Panc1 (cell line): Measurements from ENCODE around the gene APAF1.

Source experiments
- REST ChIP-seq, 2 experiments: IDR thresholded peaks; 2 replicates each; pipeline ENCODE4 v1.6.1; 2011 to 2012; ENCODE audit warnings: low read depth in 2 of 2, control low read depth in 1 of 2, low read length in 1 of 2, mild to moderate bottlenecking in 1 of 2, moderate library complexity in 1 of 2; ENCODE audit not compliant: insufficient read depth in 1 of 2
- SIN3A ChIP-seq: IDR thresholded peaks from 2 replicates; pipeline ENCODE4 v1.6.1; 2012; ENCODE audit warnings: low read depth, mild to moderate bottlenecking, low read length, moderate library complexity, borderline replicate concordance; ENCODE audit not compliant: insufficient read depth
- TCF7L2 ChIP-seq: IDR thresholded peaks from 2 replicates; pipeline ENCODE4 v1.6.1; 2011; ENCODE audit warnings: mild to moderate bottlenecking, low read depth, low read length, inconsistent platforms
- TF ChIP-seq, protein P1 (sequence below): fragments of 450-650 bp; IDR thresholded peaks from 2 replicates; pipeline ENCODE4 v1.5.1; 2017; ENCODE audit warnings: mild to moderate bottlenecking

- TF ChIP-seq, protein P1, sequence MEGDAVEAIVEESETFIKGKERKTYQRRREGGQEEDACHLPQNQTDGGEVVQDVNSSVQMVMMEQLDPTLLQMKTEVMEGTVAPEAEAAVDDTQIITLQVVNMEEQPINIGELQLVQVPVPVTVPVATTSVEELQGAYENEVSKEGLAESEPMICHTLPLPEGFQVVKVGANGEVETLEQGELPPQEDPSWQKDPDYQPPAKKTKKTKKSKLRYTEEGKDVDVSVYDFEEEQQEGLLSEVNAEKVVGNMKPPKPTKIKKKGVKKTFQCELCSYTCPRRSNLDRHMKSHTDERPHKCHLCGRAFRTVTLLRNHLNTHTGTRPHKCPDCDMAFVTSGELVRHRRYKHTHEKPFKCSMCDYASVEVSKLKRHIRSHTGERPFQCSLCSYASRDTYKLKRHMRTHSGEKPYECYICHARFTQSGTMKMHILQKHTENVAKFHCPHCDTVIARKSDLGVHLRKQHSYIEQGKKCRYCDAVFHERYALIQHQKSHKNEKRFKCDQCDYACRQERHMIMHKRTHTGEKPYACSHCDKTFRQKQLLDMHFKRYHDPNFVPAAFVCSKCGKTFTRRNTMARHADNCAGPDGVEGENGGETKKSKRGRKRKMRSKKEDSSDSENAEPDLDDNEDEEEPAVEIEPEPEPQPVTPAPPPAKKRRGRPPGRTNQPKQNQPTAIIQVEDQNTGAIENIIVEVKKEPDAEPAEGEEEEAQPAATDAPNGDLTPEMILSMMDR, result no peak
- TF ChIP-seq REST (IDR thresholded peaks at IDR 0.05; ENCODE audit: insufficient read depth in 1 of 2, low read depth in 2 of 2, low read length in 1 of 2) (no peak), SIN3A (no peak), TCF7L2 (no peak)
These were observed 32.3 kb upstream of the APAF1 start for GRCh38 chr12:98612696-98613334.
